C4-2B (cell line): ENCODE data around the gene AUTS2.

ENCODE experiments used
- ZFX ChIP-seq: fragments of 450-650 bp; IDR thresholded peaks from 2 replicates; pipeline ENCODE4 v1.6.1; 2017
- TF ChIP-seq, protein P1 (sequence below): fragments of 450-650 bp; conservative IDR thresholded peaks from 2 replicates; pipeline ENCODE4 v1.5.1; 2017; ENCODE audit warnings: mild to moderate bottlenecking

GRCh38 chr7:69652947-69653701, 54.8 kb downstream of the AUTS2 start:
- TF ChIP-seq, protein P1, sequence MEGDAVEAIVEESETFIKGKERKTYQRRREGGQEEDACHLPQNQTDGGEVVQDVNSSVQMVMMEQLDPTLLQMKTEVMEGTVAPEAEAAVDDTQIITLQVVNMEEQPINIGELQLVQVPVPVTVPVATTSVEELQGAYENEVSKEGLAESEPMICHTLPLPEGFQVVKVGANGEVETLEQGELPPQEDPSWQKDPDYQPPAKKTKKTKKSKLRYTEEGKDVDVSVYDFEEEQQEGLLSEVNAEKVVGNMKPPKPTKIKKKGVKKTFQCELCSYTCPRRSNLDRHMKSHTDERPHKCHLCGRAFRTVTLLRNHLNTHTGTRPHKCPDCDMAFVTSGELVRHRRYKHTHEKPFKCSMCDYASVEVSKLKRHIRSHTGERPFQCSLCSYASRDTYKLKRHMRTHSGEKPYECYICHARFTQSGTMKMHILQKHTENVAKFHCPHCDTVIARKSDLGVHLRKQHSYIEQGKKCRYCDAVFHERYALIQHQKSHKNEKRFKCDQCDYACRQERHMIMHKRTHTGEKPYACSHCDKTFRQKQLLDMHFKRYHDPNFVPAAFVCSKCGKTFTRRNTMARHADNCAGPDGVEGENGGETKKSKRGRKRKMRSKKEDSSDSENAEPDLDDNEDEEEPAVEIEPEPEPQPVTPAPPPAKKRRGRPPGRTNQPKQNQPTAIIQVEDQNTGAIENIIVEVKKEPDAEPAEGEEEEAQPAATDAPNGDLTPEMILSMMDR: no peak
- TF ChIP-seq ZFX: no peak
